HuH-7.5 (cell line): ENCODE measurements around the gene PAX2.
A peak's percentile ranks its signal among the peaks of the same experiment; 100 is the strongest.

Source experiments
- DNase-seq: peaks from one replicate; pipeline ENCODE4 v3.0.0; 2011; ENCODE audit warnings: low spot score

The PAX2 gene

DNA sequence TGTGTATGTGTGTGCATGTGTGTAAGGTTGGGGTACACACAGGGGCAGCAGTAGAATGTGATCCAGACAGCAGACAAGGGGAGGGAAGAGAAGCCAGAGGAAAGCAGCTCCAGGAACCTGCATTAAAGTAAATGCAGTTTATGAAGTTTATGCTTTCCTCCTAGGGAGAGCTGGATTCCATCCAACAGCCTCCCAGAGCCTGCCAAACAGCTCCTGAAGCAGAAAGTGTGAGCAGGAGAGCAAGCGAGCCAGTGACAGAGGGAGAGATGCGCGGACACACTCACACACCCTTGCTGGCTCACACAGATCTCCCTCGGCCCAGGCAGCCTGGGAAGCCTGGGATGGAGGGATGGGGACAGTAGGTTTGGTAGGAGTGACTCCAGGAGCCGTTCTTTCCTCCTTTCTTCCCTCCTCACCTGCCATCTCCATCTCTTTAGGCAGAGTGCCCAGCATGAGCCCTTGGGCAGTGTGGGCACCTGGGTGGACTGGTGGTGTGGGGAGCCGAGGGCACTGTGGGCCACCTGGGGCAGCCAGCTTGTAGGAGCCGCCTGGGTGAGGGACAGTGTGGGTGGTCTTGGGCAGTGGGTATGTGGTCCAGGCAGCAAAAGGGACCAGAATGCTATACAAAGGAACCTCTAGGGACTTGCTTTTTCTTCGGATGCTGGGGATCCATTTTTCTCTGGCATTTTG, 46.1 kb downstream of the PAX2 start:
- DNase-seq, result no peak

DNA sequence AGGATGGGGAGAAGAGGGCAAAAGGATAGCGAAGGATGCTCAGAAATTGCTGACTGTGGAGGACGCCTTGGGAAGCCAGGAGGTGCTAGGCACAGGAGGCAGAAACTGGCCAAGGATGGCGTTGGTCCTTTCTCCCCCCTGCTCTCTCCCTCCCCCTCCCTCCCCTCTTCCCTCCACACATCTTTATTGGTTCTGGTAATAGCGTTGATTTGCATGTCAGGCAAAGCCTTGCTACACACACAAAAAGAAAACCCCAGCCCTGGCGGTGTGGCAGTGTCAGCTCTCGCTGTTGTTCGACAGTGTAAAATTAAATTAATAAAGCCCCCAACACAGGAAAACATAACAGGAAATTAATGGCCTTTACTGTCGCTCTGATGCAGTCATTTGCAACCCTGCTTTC, 47.2 kb downstream of the PAX2 start:
- DNase-seq, result no peak

DNA sequence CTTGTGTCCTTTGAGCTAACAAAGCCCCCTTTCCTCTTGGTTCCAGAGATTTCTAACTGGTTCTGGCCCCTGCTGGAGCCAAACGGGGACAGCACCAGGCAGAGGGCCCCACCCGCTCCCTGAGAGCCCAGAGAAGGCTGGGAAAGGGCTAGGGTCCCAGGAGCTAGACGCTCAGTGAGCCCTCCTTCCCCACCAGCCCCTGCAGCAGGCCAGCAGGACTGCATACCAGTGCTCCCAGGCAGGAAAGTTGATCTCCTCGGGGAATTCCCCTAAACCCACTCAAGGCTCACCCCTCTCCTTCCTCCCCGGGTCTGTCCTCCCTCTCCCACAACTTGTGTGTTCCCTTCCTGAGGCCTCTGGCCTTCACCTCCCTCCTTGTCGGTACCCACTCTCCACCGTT, 47.7 kb downstream of the PAX2 start:
- no peak for DNase-seq

DNA sequence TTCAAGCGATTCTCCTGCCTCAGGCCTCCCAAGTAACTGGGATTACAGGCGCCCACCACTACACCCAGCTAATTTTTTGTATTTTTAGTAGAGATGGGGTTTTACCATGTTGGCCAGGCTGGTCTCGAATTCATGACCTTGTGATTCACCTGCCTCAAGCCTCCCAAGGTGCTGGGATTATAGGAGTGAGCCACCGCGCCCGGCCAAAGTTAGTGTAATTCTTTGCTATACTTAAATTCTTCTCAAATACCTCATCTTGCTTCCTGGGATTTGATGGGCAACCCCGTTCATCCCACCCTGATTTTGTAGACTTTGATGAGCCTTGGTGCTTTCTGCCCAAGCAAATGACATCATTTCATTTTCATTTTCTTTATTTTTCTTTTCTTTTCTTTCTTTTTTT, 54.5 kb downstream of the PAX2 start:
- no peak for DNase-seq

DNA sequence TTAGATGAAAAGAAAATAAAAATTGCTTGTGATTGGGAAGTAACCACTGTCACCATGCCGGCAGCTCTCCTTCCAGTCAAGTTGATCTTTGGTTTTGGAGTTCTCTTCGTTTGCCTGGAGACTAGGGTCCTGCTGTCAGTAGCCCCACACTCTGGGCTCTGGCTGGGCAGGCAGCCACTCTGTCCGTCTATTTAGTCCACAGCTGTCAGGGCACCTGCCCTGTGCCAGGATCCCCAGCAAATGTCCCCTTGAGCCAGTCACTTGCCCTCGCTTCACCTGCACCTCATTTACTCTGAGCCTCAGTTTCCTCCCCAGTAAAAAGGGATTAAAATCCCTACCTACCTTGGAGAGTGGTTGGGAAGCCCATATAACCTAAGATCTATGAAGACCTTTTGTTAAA, 55.5 kb downstream of the PAX2 start:
- DNase-seq, result no peak

DNA sequence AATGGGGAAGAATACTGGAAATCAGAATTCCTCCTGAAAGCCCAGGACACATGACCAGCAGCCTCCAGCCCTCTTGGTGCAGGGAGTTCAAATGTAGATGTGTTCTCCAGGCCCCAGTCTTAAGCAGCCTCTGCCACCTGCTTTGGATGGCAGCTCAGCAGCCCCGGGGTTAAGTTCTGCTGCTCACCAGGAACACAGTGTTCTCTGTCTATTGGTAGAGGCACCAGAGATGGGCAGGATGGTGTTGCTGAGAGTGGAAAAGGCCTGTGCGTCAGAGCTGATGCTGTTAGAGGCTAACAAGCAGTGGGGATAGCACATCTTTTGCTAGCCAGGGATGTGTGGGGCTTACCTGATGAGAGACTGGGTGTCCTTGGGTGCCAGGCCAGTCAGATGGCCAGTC, 56.8 kb downstream of the PAX2 start:
- DNase-seq, result no peak

DNA sequence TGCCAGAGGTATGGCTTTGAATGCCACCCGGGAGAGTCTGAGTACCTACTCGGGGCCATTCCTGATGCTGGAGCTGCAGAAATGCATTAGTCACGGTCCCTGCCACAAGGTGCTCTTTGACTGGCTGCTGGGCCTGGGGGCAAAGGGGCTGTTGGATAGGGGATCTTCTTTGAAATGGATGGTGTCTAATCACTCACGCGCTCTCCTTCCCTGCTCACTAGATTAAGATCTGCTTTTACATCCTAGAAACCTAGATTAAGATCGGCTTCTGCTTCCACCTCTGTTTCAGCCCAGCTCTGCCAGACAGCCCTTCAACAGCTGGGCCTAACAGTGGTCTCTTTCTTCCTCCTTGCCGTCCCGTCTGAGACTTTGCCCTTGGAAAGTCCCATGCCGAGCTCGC, 57.2 kb downstream of the PAX2 start:
- DNase-seq, result no peak

DNA sequence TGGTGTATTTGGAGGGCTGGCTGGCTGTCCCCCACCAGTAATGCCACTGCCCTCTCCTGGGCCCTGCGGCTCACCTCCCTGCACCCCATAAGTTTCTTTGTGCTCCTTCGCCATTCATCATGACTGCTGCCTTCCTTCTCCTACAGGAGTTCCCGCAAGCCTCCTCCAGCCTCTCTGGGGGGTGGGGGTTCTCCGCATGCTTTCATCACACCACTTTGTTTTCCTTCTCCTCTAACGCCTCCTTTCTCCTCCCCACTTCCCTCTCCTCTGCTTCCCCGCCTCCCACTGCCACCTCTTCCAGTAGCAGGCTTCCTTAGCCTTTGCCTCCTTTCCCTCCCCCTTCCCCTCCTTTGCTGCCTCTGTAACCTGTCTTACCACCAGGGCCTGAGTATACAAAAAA, 58.1 kb downstream of the PAX2 start:
- DNase-seq, result no peak

DNA sequence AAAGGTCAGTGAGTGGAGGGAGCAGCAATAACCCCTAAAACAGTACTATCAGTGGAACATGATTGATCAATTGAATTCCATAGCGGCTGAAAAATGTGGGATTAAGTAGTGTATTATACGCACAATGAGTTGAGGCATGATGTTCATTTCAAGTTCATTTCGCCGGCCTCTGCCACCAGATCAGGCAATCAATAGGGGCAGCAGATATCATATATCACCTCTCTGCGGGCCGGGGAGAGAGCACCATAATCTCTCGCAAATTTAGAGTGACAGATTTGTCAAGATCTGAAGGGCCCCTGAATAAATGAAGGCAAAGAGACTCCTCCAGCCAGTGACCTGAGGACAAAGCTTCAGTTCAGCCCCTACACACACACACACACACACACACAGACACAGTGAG, 58.5 kb downstream of the PAX2 start:
- no peak for DNase-seq

DNA sequence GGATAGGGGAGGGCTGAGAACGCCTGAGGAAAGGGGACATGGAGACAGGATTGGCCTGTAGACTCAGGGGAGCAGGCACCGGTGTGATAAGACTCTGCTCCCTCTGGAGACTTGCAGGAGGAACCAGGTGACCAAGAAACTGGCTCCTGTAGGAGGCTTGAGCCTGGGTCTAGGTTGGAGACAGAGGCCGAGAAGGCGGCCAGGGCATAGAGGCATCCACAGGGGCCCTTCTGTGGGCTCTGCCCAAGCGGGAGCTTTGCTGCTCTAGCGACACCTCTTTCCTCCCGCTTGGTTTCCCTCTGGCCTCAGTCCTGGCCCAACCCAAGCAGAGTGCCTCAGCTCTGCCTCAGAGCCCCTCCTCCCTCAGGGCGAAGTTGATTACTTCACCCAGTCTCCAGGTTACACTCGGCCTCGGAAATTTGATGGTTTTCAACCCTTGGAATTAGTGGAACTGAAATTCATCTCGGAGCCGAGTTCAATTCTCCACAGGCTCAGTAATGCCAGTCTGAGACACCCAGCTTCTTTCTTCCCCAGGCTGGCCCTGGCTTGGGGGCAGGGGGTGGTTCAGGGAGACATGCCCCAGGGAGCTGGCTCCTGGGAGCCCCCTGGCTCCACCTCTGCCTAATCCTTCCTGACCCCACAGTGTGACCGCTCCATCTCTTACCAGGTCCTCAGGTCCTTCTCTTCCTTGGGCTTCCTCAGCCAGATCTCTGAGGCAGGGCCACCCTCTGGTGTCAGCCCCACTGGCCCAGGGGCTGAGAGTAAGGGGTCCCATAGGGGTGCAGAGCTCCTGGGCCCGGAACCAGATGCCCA, 60.4 kb downstream of the PAX2 start:
- DNase-seq, result no peak

DNA sequence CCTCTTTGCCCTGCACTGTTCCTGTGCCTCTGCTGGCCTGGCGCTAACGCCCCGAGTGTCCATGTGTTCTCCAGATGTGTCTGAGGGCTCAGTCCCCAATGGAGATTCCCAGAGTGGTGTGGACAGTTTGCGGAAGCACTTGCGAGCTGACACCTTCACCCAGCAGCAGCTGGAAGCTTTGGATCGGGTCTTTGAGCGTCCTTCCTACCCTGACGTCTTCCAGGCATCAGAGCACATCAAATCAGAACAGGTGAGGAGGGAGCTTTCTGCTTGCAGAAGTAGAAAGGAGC, 60.9 kb downstream of the PAX2 start:
- no peak for DNase-seq

DNA sequence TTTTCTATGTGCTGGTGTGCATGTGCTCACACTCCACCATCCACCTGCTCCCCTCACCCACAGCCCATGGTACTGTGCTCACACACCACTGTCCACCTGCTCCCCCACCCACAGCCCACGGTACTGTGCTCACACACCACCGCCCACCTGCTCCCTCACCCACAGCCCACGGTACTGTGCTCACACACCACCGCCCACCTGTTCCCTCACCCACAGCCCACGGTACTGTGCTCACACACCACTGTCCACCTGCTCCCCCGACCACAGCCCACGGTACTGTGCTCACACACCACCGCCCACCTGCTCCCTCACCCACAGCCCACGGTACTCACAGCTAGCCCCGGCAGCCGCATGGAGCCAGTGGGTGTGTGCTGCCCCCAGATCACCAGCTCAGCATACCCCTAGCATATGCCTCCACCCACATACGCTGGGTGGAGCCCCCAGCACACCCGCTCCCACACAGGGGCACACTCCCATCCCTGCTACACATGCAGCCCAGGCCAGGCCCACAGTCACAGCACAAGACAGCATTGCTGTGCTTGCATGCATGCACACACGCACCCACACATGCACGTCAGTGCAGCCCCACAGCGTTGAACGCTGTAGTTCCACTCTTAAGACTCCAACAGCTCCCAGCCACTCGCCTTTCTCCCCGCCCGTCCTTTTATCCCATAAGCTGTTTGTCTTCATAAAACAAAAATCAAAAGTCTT, 62.0 kb downstream of the PAX2 start:
- DNase-seq, result no peak

DNA sequence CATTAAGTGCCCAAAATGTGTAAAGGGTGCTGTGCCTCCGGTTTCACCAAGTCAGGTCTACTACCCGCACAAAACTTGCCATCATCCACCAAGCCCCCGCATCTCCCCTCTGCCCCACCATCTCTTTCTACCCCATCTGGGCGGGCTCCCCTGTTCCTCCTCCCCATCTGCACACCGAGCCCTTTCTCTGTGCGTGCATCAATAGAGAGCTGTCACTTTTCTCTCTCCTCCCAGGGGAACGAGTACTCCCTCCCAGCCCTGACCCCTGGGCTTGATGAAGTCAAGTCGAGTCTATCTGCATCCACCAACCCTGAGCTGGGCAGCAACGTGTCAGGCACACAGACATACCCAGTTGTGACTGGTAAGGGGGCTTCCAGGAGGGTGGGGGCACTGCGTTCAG, 63.5 kb downstream of the PAX2 start:
- DNase-seq, result no peak

DNA sequence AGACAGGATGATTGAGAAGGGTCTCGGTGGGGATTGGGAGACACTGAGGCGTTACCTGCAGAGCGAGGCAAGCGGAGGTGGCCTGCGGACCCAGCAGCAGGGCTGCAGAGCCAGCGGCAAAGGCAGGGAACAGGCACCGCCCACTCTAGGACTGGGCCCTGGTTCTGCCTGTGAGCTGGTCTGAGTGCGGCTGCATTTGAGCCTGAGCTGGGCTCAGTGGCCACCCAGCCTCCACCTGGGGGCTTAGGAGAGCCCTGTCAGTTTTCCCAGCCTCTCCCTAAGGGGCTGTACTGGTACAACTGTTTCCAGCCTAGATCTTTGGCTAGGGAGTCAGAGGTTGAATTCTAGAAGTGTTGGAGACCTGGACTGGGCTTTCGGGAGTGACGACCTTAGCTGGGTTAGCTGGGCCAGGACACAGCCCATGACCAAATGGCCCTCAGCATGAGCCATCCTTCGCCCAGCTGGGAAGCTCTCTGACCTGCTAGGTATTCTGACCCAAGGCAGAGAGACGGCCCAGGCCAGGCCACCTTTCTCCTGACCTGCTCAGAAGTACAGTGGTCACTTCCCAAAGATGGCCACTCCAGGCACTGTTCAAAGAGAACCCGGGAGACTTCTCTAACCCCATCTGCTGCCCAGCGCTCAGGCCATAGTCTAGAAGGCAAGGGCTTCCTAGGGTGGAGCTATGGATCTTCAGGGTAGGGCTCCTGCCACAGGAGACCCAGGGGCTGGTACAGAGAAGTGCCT, 64.9 kb downstream of the PAX2 start:
- DNase-seq, result no peak

DNA sequence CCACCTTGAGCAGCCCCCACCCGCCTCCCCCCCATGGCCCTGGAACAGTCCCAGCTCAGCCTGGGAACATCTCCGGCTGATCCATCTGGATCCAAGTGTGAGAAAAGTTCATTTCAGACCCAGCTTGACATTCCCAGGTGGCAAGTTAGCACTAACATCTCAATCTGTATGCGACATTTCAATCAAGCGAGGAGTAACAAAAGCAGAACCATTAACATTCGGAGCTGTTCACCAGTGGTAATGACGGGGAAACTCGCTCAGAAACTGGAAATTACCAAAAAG, 65.4 kb downstream of the PAX2 start:
- no peak for DNase-seq

DNA sequence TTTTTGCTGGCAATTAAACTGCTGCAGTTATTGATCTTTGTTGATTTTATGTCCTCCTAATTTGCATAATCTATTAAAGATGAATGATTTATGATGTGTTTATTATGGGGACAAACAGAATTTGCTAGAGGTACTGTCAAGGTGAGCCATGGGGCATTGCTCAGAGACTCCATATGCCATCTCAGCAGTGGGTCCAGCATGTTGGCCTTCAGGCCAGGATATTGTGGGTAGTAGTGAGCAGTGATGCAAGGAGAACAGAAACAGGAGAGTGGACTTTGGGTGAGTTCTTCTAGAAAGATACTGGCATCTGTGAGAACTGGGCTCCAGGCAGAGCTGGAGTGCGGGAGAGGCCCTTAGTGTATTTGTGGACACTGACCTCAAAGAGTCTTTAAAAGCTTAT, 65.9 kb downstream of the PAX2 start:
- DNase-seq, result no peak

DNA sequence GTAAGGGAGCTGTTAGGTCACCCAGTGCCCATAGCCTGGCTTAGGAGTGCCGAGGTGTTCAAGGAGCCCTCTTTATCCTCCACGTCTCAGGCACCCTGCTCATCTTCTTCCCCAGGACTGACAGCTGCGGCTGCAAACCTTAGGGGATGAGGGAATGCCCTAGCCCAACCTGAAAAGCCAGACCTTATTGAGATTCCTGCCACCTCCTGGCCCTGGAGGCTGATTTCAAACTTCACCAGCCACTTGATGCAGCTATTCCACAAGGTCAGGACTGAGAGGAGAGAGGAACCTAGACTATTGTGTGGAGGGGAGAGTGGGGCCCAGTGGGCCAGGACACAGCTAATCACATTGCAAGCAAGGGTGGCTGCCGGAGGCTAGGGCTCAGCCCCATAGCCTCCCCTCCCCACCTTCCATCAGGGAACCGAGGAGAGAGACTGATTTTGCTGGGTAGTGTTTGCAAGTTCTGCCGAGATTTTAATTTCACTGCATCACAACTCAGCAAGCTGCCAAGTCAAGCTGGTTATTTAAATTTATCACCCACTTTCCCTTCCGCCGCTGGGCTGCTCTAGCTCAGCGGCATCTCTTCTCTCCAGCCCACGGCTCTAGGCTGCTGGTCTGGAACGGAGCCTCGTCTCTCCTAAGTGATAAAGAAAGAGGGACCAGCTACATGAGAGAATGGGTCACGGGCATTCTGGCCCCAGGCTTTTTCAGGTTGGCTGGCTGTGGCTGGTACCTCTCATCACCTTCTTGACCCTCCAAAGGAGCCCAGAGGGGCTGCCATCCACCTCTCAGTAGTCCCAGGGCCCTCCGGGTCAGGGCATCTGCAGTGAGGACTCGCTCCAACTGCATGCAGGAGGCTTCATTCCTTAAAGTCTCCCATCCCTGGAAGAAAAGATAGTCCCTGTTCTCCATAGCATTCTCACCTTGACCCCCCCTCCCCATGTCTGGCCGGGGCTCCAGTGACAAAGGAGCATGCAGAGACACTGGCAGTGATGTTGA, 66.7 kb downstream of the PAX2 start:
- DNase-seq, result no peak

DNA sequence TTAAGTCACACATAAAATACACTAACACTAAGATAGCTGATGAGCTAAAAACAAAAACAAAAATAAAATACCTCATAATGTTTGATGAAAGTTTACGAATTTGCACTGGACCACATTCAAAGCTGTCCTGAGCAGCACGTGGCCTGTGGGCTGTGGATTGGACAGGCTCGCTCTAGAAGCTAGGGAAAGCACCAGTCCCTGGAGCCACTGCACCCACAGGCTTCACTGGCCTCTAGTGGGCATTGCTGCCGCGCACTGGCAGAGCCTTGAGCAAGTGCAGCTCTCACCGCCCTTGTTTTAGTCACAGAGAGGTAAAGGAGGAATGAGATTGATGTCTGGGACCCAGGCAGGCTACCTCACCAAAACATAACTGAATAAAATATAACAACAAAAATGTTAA, 67.6 kb downstream of the PAX2 start:
- DNase-seq, result no peak

DNA sequence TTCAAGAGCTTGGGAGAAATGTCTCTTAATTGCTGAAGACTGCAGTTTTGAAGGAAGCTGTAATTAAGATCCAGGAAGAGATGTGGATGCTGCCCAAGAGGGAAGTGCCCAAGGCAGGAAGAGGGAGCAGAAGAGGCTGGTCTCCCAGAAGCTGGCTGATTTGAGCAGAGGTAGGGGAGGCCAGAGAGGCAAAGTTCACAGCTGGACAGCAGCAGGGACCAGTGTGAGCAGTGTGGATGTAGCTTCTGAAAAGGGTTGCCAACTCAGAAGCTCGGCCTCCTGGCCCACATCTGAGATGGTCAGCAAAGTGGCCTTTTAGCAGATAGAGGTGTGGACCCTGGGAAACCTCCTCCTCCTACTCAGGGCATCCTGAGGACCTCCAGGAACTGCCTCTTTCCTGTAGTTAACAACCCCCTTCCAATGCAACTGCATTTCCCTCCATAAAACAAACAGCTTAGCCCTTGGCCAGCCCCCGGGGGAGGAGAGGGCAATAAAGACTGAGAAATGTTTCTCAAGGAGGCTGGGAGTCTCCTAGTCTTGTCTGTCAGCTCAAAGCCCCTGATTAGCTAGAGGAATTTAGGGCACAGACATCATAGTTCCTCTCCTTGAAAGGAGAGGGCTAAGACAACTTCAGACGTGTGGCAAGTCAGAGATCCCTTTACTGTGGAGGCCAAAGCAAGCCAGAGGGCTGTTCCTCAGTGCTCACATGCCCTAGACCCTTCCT, 69.5 kb downstream of the PAX2 start:
- no peak for DNase-seq

DNA sequence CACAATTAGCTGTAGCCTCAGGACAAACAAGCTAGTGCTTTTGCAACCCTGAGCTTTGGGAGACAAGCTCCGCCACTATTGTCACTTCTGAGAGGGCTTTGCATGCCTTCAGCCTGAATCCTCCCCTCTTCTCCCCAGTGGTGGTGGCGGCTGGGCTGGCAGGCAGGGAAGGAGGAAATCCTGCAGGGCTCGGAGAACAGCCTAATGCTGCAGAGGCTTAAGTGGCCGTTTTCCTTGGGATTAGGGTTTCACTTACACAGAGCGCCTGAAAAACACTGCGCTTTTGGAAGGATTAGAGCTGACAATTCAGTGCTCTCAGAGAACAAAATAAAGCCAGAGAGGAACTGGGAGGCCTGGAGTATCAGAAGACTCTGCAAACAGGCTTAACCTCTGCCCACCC, 71.3 kb downstream of the PAX2 start:
- DNase-seq, result no peak

DNA sequence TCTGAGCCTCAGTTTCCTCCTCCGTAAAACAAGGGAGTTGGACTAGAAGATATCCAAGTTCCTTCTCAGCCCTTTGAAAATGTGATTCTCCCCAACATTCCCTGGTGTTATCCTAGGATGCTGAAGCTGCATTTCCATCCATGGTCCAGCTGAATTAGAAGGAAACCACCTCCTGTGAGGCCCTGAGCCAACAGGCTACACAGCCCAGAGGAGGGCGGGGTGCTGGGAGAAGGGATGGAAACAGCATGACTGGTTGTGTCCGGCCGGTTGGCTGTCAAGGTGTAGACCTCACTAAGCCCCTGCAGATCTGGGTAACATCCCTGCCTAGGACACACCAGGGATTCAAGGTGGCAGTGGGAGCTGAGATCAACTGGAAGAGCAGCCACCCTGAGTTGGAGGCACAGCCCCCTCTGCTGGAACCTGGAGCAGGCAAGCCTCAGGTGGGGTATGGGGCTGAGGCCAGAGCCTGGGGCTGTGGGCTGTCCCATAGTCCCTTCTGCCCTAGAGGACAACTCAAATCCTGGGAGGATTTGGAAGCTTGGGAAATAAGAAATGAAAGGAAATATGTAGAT, 72.0 kb downstream of the PAX2 start:
- DNase-seq, result peak; percentile 46
